Retinal pigment epithelial cell (primary cell): ENCODE measurements around the gene ADAMTS7.

Experiments used
- DNase-seq: peaks from one replicate; pipeline ENCODE4 v3.0.0-alpha.2; 2010; ENCODE audit warnings: low read depth
- H3K4me3 ChIP-seq: 2 replicates; pipeline ENCODE4 v1.5.1; 2011; ENCODE audit warnings: mild to moderate bottlenecking, low read length, control low read depth, moderate library complexity
- CTCF ChIP-seq: conservative IDR thresholded peaks from 2 replicates; pipeline ENCODE4 v1.5.1; 2011; ENCODE audit warnings: low read depth, low read length, control low read depth, inconsistent platforms

ADAMTS7 gene

DNA sequence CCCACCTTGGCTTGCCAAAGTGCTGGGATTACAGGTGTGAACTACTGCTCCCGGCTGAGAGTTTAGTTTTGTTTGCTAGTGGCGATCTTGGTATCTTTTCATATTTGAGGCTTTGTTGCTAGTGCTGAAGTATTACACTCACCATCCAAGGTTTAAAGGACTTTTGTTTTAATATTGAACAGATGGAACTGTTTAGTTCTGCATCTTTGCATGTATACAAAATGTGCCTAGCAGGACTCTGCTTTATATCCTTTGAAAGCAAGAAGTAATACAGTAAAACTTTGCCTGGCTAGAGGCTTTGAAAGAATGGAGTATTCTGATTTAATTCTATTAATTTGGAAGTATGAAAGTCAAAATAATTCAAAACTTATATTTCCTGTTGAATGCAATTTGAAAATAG, 92.4 kb downstream of the ADAMTS7 start:
- no peak for TF ChIP-seq CTCF
- no peak for DNase-seq
- no peak overlapping the region for H3K4me3 ChIP-seq

DNA sequence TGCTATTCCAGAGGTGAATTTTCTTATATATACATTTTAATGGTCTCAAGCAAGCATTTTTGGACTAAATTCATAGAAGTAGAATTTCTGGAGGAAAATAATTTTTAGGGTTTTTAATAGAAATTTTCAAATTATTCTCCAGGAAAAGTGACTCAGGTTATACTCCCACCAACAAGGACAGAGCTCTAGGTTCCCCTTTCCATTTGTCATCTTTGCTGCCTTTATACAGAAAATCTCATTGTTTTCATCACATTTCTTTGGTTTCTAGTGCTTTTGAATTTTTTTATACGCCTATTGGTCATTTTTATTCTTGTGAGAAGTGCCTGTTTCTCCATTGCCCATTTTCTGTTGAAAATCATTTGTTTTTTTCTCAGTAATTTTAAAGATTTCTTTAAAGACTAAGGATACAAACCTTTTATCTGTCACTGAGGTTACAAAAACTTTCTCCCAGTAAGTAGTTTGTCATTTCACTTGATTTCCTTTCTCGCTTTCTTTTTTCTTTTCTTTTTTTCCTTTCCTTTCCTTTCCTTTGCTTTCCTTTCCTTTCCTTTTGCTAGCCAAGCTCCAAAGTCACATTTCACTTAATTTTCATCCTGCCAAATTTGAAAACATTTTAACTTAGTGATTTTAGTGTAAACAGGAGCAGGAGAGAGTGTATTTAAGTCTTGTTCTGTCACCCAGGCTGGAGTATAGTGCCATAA, 93.2 kb downstream of the ADAMTS7 start:
- no peak for DNase-seq
- no peak overlapping the region for H3K4me3 ChIP-seq
- TF ChIP-seq CTCF, result no peak

DNA sequence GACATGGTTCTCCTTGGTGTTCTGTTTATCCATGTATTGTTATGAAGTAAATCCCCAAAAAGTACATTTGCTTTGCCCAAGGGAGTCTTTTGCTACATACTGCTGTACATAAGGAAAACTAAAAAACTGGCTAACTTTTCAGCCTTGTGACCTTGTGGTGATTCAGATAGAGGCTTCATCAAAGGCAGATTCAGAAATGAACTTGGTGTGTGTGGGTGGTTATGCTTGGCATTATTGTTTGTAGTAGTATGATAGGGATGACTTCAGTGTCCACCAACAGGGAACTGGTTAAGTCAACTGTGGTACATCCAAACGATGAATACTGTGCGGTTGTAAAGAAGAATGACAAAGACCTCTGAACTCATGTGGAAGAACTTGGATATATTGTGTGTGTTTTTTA, 94.6 kb downstream of the ADAMTS7 start:
- no peak for DNase-seq
- no peak overlapping the region for H3K4me3 ChIP-seq
- TF ChIP-seq CTCF, result no peak

DNA sequence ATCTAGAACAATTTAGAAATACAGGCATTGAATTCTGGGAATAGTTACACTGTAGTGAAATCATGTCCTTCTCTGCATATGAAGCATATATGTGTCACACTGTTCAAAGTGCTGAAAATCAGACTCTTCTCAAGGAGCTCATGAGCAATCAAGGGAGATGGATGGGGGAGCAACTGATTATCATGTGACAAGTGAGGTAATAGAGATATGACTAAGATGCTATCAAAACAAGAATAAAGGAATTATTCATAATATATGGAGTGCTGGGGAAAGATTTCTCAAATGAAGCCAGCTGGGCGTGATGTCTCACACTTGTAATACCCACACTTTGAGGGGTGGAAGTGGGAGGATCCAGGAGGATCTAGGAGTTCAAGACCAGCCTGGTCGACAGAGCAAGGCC, 95.3 kb downstream of the ADAMTS7 start:
- TF ChIP-seq CTCF, result no peak
- no peak overlapping the region for H3K4me3 ChIP-seq
- peak; percentile 64 for DNase-seq

DNA sequence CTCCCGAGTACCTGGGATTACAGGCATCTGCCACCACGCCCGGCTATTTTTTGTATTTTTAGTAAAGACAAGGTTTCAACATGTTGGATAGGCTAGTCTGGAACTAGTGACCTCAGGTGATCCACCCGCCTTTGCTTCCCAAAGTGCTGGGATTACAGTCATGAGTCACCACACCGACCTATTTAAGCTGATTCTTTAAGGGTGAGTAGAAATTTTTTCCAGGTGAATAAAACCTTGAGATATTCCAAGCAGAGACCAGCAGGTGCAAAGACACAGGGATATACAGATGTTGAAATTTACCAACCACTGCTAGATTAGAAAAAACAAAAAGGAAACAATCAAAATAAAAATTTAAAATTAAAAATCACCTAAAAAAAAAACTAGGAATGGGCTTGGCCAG, 95.8 kb downstream of the ADAMTS7 start:
- H3K4me3 ChIP-seq, result no peak overlapping the region
- TF ChIP-seq CTCF, result no peak
- no peak for DNase-seq

- DNase-seq, result no peak
- TF ChIP-seq CTCF, result no peak
- no peak overlapping the region for H3K4me3 ChIP-seq
Observed at GRCh38 chr15:78714890-78715289, 96.4 kb downstream of the ADAMTS7 start.

DNA sequence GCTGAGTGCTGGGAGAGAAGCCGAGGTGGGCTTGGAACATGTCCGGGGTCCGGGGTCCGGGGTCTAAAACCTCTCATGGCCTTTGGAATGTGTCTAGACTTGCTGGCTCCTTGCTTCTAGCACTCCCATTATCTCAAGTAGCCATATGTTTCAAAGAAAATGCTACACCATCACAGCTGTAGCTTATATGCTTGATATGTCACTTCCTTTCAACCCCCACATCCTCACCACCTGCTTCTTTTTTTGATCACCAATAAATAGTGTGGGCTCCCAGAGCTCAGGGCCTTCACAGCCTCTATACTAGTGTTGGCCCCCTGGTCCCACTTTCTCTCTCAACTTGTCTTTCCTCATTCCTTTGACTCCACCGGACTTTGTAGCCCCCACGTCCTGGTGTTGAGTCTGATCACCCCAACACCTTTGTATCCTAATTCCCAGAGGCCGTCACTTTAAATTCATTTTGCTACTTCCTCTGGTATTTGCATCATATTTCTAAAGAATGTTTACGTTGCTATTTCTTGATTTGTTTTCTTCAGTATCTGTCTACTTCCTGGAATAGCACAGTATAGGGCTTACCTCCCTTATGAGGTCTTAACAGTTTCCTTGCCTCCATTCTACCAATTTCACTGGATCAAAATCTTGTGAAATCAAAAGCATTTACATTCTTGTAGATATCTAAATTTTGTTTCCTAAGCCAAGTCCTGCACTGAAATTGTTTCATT, 98.3 kb downstream of the ADAMTS7 start:
- H3K4me3 ChIP-seq, result no peak overlapping the region
- TF ChIP-seq CTCF, result no peak
- no peak for DNase-seq
